ENCODE measurements around the gene ZNF496.
A peak's percentile ranks its signal among the peaks of the same experiment; 100 is the strongest.
"Not testable (repeated sequence)": the region's sequence is repeated elsewhere in the genome, so short reads cannot be mapped to it uniquely, and the experiment has no call there.

Gene ZNF496

GRCh38 chr1:247358920-247359319 is 27.3 kb upstream of the ZNF496 start:
- no peak for DNase-seq

- peak; percentile 47 for DNase-seq
Measured at GRCh38 chr1:247357781-247358211, 26.1 kb upstream of the ZNF496 start.

- DNase-seq, result peak; percentile 41
Measured at GRCh38 chr1:247357052-247357780, 25.5 kb upstream of the ZNF496 start.

GRCh38 chr1:247355160-247355559 is 23.5 kb upstream of the ZNF496 start:
- DNase-seq, result not testable (repeated sequence)

GRCh38 chr1:247352175-247352574 is 20.5 kb upstream of the ZNF496 start:
- DNase-seq, result no peak

GRCh38 chr1:247350587-247350986 is 18.9 kb upstream of the ZNF496 start:
- DNase-seq, result no peak

- peak; percentile 38 for DNase-seq
Measured at GRCh38 chr1:247347477-247348222, 16.0 kb upstream of the ZNF496 start.

- no peak for DNase-seq
Measured at GRCh38 chr1:247345881-247346280, 14.2 kb upstream of the ZNF496 start.

GRCh38 chr1:247343801-247344200 is 12.1 kb upstream of the ZNF496 start:
- DNase-seq, result no peak

- no peak for DNase-seq
Measured at GRCh38 chr1:247338723-247339275, 7.1 kb upstream of the ZNF496 start.

- DNase-seq, result no peak
Measured at GRCh38 chr1:247337961-247338360, 6.3 kb upstream of the ZNF496 start.

- no peak for DNase-seq
Measured at GRCh38 chr1:247337250-247337746, 5.6 kb upstream of the ZNF496 start.

GRCh38 chr1:247336390-247336789 is 4.7 kb upstream of the ZNF496 start:
- no peak for DNase-seq

- DNase-seq, result no peak
Measured at GRCh38 chr1:247335882-247336281, 4.2 kb upstream of the ZNF496 start.

GRCh38 chr1:247334378-247335133 is 2.9 kb upstream of the ZNF496 start:
- no peak for DNase-seq

GRCh38 chr1:247332623-247333361 is 1.1 kb upstream of the ZNF496 start:
- peak; percentile 44 for DNase-seq

GRCh38 chr1:247332215-247332622 is 552 bp upstream of the ZNF496 start:
- peak; percentile 64 for DNase-seq

- DNase-seq, result peak; percentile 89
Measured at GRCh38 chr1:247331172-247331524, 519 bp downstream of the ZNF496 start.

GRCh38 chr1:247330548-247331171 is 1.0 kb downstream of the ZNF496 start:
- no peak for DNase-seq

GRCh38 chr1:247329097-247329617 is 2.5 kb downstream of the ZNF496 start:
- DNase-seq, result no peak

GRCh38 chr1:247328311-247328710 is 3.4 kb downstream of the ZNF496 start:
- DNase-seq, result no peak
